Liver (tissue), 9 donors: ENCODE results near the gene MFSD6. TPM values are rescaled to one million over a fixed set of nuclear protein-coding genes. Genes with fewer than 3 reads are reported as not detected.

Experiments used
- DNase-seq: peaks from one replicate; pipeline ENCODE4 v3.0.0-alpha.2; 2017; ENCODE audit warnings: low spot score
- H3K27ac ChIP-seq, 2 donors: one replicate each; pipeline ENCODE4 v1.7.0; 2013; ENCODE audit warnings: inconsistent platforms in 2 of 2, low read length in 2 of 2, control low read depth in 1 of 2, low read depth in 1 of 2, mild to moderate bottlenecking in 1 of 2
- H3K27me3 ChIP-seq, 4 donors: one replicate each; pipeline versions ENCODE4 v1.6.1 to v1.7.0; 2013; ENCODE audit warnings: low read length in 3 of 4, inconsistent platforms in 1 of 4, mild to moderate bottlenecking in 1 of 4, moderate library complexity in 1 of 4; ENCODE audit not compliant: control insufficient read depth in 4 of 4, insufficient read depth in 4 of 4
- H3K36me3 ChIP-seq, 4 donors: one replicate each; pipeline versions ENCODE4 v1.6.1 to v1.7.0; 2013; ENCODE audit warnings: low read length in 3 of 4, mild to moderate bottlenecking in 3 of 4, low read depth in 1 of 4, moderate library complexity in 1 of 4; ENCODE audit not compliant: control insufficient read depth in 4 of 4, insufficient read depth in 3 of 4
- H3K4me1 ChIP-seq, 4 donors: one replicate each; pipeline versions ENCODE4 v1.6.1 to v1.7.0; 2013; ENCODE audit warnings: low read length in 3 of 4, mild to moderate bottlenecking in 3 of 4, moderate library complexity in 1 of 4; ENCODE audit not compliant: control insufficient read depth in 4 of 4, insufficient read depth in 4 of 4
- H3K4me3 ChIP-seq, 3 donors: one replicate each; pipeline versions ENCODE4 v1.6.1 to v1.7.0; 2013; ENCODE audit warnings: low read length in 3 of 3, control low read depth in 1 of 3, low read depth in 1 of 3, mild to moderate bottlenecking in 1 of 3
- H3K9ac ChIP-seq, 2 donors: one replicate each; pipeline ENCODE4 v1.7.0; 2013; ENCODE audit warnings: low read length in 2 of 2, mild to moderate bottlenecking in 2 of 2, moderate library complexity in 2 of 2, control low read depth in 1 of 2, low read depth in 1 of 2
- H3K9me3 ChIP-seq, 4 donors: one replicate each; pipeline versions ENCODE4 v1.6.1 to v1.7.0; 2013; ENCODE audit warnings: low read length in 3 of 4; ENCODE audit not compliant: control insufficient read depth in 4 of 4
- ATF3 ChIP-seq: IDR thresholded peaks from 2 replicates; pipeline ENCODE4 v1.6.1; 2016; ENCODE audit warnings: antibody characterized with exemption
- CTCF ChIP-seq: fragments of 150-350 bp; IDR thresholded peaks from 2 replicates; pipeline ENCODE4 v1.5.1; 2017; ENCODE audit warnings: improper control_type of control experiment, low read depth, low read length; ENCODE audit not compliant: missing input control
- EGR1 ChIP-seq, 2 donors: IDR thresholded peaks; 2 replicates each; pipeline ENCODE4 v1.6.1; 2016 to 2018; ENCODE audit warnings: antibody characterized with exemption in 2 of 2, low read depth in 2 of 2
- FOXA1 ChIP-seq: IDR thresholded peaks from 2 replicates; pipeline ENCODE4 v1.6.1; 2016; ENCODE audit warnings: antibody characterized with exemption
- GABPA ChIP-seq, 2 donors: IDR thresholded peaks in 1 of 2; conservative IDR thresholded peaks in 1 of 2; 2 replicates each; pipeline ENCODE4 v1.6.1; 2016; ENCODE audit warnings: antibody characterized with exemption in 2 of 2, mild to moderate bottlenecking in 1 of 2, moderate library complexity in 1 of 2
- HNF4A ChIP-seq, 2 donors: conservative IDR thresholded peaks; 2 replicates each; pipeline ENCODE4 v1.6.1; 2016; ENCODE audit warnings: antibody characterized with exemption in 2 of 2, mild to moderate bottlenecking in 2 of 2
- HNF4G ChIP-seq: IDR thresholded peaks from 2 replicates; pipeline ENCODE4 v1.6.1; 2016; ENCODE audit warnings: antibody characterized with exemption
- JUND ChIP-seq, 2 donors: IDR thresholded peaks; 2 replicates each; pipeline ENCODE4 v1.6.1; 2016; ENCODE audit warnings: antibody characterized with exemption in 2 of 2
- MAX ChIP-seq: IDR thresholded peaks from 2 replicates; pipeline ENCODE4 v1.6.1; 2016; ENCODE audit warnings: antibody characterized with exemption
- NR2F2 ChIP-seq: IDR thresholded peaks from 2 replicates; pipeline ENCODE4 v1.6.1; 2016; ENCODE audit warnings: antibody characterized with exemption
- RAD21 ChIP-seq, 2 donors: IDR thresholded peaks; 2 replicates each; pipeline ENCODE4 v1.6.1; 2016; ENCODE audit warnings: antibody characterized with exemption in 2 of 2, mild to moderate bottlenecking in 2 of 2
- REST ChIP-seq: IDR thresholded peaks from 2 replicates; pipeline ENCODE4 v1.6.1; 2016; ENCODE audit warnings: antibody characterized with exemption, mild to moderate bottlenecking
- RXRA ChIP-seq, 2 donors: IDR thresholded peaks; 2 replicates each; pipeline ENCODE4 v1.6.1; 2017 to 2018; ENCODE audit warnings: antibody characterized with exemption in 2 of 2, mild to moderate bottlenecking in 1 of 2
- SP1 ChIP-seq: IDR thresholded peaks from 2 replicates; pipeline ENCODE4 v1.6.1; 2018; ENCODE audit warnings: antibody characterized with exemption, mild to moderate bottlenecking
- TAF1 ChIP-seq: conservative IDR thresholded peaks from 2 replicates; pipeline ENCODE4 v1.6.1; 2016; ENCODE audit warnings: antibody characterized with exemption, mild to moderate bottlenecking
- YY1 ChIP-seq: IDR thresholded peaks from 2 replicates; pipeline ENCODE4 v1.6.1; 2016; ENCODE audit warnings: antibody characterized with exemption, mild to moderate bottlenecking
- ZBTB33 ChIP-seq: IDR thresholded peaks from 2 replicates; pipeline ENCODE4 v1.6.1; 2016; ENCODE audit warnings: antibody characterized with exemption
- WGBS: extraction: QIAGEN DNeasy Blood & Tissue Kit; methylation state at CpG from one replicate; pipeline ENCODE4 v1.1.7; 2013; 5-methylcytosine and 5-hydroxymethylcytosine counted together
- polyA plus RNA-seq, 2 donors: library from polyadenylated mRNA; stranded (reverse) in 1 of 2; unstranded in 1 of 2; fragments of 200-250 nt in 1 of 2; fragments of >200 nt in 1 of 2; fragmentation: Nextera tagmentation in 1 of 2; extraction: Ambion mirVana in 1 of 2; gene quantifications; one replicate each; pipeline versions ENCODE4 v1.2.1 to v1.2.3, GENCODE V29; 2013 to 2015
- total RNA-seq, 2 donors: library from RNA; depleted of rRNA; stranded (reverse); fragments of >200 nt; gene quantifications; one replicate each; pipeline ENCODE4 v1.2.3, GENCODE V29; 2014
- donor health status: healthy.
- donor health status: healthy.
- donor health status: healthy.
- donor health status: healthy.
- donor health status: healthy.

The MFSD6 gene
- total and polyA plus RNA-seq, 4 donors: 0.83 to 9.5 (median 2.4) TPM

- Histone ChIP-seq H3K4me1 (no peaks in the 10 kb centered on the region), H3K27me3 (no peaks in the 10 kb centered on the region), H3K36me3 (no peaks in the 10 kb centered on the region), H3K4me3 (no peak overlapping the region), H3K27ac (no peak overlapping the region), H3K9ac (no peak overlapping the region), H3K9me3 (no peaks in the 10 kb centered on the region)
- WGBS: 93% methylated on average over 2 of the region's 2 CpGs
- no peak for DNase-seq
- TF ChIP-seq EGR1 (IDR thresholded peaks at IDR 0.05; ENCODE audit: low read depth in 2 of 2) (no peak), ZBTB33 (no peak), NR2F2 (no peak), SP1 (no peak), REST (no peak), ATF3 (no peak), RXRA (IDR thresholded peaks at IDR 0.05) (no peak), RAD21 (IDR thresholded peaks at IDR 0.05) (no peak), TAF1 (no peak), HNF4A (conservative IDR thresholded peaks at IDR 0.05) (no peak), HNF4G (no peak), JUND (IDR thresholded peaks at IDR 0.05) (no peak), CTCF (no peak), FOXA1 (no peak), MAX (no peak), GABPA (IDR thresholded peaks at IDR 0.05 in 1 of 2, conservative IDR thresholded peaks at IDR 0.05 in 1 of 2) (no peak)
Measured at GRCh38 chr2:190451561-190452176, 43.5 kb downstream of the MFSD6 start.

- Histone ChIP-seq H3K36me3 (no peaks in the 10 kb centered on the region), H3K4me3 (no peak overlapping the region), H3K27ac (no peak overlapping the region), H3K27me3 (no peaks in the 10 kb centered on the region), H3K9me3 (no peaks in the 10 kb centered on the region), H3K9ac (no peak overlapping the region), H3K4me1 (no peaks in the 10 kb centered on the region)
- no peak for DNase-seq
- no peak for TF ChIP-seq HNF4A (conservative IDR thresholded peaks at IDR 0.05)
- TF ChIP-seq REST: no peak
- no peak for TF ChIP-seq TAF1
- TF ChIP-seq NR2F2: no peak
- TF ChIP-seq YY1: no peak
- no peak for TF ChIP-seq SP1
- TF ChIP-seq RXRA (IDR thresholded peaks at IDR 0.05): no peak
- no peak for TF ChIP-seq JUND (IDR thresholded peaks at IDR 0.05)
- 87% methylated on average over 1 of the region's 1 CpG for WGBS
Measured at GRCh38 chr2:190452433-190452832, 44.3 kb downstream of the MFSD6 start.
